ENCODE results near the gene PUS7L.
"Not testable (repeated sequence)": the region's sequence is repeated elsewhere in the genome, so short reads cannot be mapped to it uniquely, and the experiment has no call there.

The PUS7L gene

DNA sequence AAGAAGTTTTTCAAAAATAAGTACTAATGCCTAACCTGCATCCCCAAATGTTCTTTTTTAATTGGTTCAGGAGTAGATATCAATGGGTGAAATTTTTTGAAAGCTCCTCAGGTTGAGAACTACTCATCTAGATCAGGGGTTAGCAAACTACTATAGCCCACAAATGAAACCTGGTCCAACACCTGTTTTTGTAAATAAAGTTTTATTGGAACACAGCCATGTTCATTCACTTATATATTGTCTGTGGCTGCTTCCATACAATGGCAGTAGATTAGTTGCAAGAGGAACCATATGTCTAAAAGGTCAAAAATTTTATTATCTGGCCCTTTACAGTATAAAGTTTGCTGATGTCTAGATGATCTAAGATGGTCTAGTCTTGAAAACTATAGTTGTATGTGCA is 13.8 kb downstream of the PUS7L start:
- no peak for DNase-seq

- DNase-seq = peak; percentile 84
Measured at GRCh38 chr12:43742106-43742505, 16.5 kb downstream of the PUS7L start.

GRCh38 chr12:43740511-43741100 is 18.0 kb downstream of the PUS7L start:
- DNase-seq = peak; percentile 39

DNA sequence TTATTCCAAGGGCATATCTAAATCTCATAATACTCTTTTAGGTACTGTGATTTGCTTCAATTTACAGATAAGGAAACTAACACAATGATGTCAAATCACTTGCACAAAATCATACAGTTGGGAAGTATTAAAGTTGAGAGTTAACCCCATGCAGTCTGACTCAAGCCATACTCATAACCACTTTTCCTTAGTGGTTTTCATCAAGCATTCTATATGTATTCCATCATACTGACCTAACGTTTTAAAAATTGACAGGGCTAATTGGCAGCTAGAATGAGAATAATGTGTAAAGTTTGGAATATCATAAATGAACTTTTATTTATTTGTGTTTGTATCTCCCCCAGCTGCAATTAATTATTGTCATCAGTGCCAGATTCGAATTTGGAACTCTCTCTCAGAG is 20.9 kb downstream of the PUS7L start:
- DNase-seq = peak; percentile 78

DNA sequence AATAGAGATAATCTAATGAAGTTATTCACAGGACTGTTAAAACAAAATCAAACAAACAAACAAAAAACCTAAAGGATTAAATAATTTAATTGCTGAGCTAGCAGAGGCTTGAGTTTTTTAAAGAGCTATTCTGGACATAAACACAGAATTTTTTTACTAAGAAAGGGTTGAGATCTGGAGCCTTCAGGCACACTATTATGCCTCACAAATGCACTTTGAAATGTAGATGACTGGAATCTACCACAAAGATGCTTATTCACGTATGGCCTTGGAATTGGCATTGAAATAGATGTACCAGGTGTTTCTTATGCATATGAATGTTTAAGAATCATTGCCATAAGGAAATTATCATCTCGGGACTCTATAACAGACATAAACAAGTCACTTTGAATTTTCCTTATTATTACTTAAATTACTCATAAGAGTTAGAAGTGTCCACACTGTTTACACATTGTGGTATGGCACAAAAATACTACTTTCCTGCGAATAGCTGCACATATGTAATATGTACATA is 21.6 kb downstream of the PUS7L start:
- DNase-seq = peak; percentile 18

DNA sequence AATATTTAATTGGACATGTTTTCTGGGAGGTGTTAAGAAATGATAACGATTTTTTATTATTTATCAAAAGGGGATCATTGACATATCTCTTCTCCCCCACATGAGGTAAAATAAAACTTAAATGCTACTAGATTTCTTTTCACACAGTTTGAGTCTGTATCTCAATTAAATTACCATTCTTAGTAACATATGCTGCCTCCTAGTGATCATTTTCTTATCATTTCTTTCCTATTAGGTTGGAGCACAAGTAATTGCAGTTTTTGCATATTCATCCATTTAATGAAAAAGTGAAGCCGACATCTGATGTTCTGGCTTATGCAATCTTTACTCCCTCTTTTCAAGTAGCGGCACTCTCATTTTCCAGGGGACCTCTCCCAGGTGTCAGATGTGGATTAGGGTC is 24.9 kb downstream of the PUS7L start:
- no peak for DNase-seq

DNA sequence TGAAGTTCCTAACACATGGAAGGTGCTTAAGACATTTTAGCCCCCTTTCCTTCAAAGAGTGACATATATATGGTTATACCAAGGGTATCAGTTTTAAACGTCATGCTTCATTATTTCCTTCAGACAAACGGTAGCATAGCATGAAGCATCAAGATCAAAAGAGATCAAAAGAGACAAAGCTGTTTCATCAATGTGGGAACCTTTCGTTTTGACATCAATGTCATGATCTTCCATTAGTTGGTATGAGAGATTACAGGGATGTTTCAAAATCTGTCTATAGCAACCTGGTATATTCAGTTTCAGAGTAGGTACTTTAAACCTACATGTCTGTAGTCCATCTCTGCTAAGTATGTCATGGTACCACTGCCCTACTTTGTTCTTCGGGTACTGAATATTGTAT is 28.3 kb downstream of the PUS7L start:
- no peak for DNase-seq

GRCh38 chr12:43728698-43729097 is 29.9 kb downstream of the PUS7L start:
- no peak for DNase-seq

- DNase-seq = no peak
Measured at GRCh38 chr12:43728117-43728516, 30.5 kb downstream of the PUS7L start.

DNA sequence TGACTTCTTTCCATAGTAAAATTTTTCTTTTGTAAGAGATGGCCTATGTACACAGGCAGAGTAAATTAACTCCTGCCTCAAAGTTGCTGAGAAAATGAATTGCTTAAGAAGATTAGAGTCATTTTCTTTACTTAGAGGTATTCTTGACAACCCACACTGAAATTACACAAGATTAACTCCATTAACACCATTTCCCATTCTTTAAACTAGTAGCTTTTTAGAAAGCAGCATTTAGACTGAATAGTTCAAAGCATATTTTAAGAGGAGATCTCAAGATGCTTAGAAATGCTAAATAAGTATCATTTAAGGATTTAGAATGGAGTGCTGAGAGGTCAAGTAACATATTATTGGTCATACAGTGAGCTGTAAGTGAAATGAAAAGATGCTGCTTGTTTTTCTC is 35.5 kb downstream of the PUS7L start:
- no peak for DNase-seq

DNA sequence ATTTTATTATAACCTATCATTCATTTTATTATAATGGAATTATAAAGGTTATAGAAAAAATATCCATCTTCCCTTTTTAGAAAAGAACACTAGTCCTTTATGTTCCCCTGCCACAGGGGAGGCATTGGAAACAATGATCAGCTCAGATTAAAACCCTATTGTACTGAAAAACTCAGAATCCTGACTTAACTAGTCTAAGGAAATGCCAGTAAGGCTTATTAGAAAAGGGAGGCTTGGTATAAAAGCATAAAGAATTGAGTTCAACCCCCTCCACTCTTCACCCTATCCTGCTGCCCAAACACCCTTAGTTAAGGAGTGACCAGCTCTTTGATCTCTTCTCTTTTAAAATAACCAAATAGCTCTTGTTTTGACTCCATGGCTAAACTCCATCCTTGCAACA is 36.0 kb downstream of the PUS7L start:
- no peak for DNase-seq

GRCh38 chr12:43711348-43711747 is 47.2 kb downstream of the PUS7L start:
- DNase-seq = no peak

DNA sequence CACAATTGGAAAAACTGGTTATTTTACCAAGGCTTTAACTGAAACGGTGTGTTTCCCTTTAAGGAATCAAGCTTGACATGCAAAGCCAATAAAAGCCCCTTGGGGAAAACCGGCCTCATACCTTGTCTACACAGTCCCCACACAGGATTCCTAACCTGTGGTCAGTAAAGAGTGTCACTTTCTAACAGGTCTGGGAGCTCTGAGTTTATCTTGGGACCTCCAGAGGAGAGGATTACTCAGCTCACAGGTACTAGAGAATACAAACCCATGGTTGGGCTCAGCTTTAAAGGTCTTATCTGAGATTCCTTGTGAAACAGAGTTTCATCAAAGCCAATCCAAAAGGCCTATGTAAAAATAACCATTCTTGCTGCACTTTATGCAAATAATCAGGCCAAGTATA is 54.8 kb downstream of the PUS7L start:
- DNase-seq = not testable (repeated sequence)

- DNase-seq = not testable (repeated sequence)
Measured at GRCh38 chr12:43701194-43701593, 57.4 kb downstream of the PUS7L start.

- no peak for DNase-seq
Measured at GRCh38 chr12:43696154-43696553, 62.4 kb downstream of the PUS7L start.

GRCh38 chr12:43694879-43695278 is 63.7 kb downstream of the PUS7L start:
- no peak for DNase-seq

DNA sequence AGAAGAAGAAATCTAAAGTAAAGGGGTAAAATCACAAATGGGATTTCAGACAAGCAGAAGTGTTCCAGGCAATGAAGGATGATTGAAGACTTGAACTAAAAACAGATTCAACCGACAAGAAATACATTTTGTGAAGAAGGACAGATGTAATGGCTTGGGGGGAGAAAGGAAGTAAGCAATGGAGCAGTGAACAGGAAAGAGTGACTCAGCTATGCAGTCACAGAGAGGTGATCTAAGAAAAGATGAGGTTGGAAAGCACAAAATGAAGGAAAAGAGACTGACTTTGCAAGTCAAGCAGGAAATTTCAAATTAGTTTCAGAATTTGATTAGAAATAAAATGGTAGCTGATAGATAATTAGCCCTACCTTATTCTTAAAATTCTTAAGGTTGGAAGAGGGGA is 66.5 kb downstream of the PUS7L start:
- DNase-seq = peak; percentile 34

DNA sequence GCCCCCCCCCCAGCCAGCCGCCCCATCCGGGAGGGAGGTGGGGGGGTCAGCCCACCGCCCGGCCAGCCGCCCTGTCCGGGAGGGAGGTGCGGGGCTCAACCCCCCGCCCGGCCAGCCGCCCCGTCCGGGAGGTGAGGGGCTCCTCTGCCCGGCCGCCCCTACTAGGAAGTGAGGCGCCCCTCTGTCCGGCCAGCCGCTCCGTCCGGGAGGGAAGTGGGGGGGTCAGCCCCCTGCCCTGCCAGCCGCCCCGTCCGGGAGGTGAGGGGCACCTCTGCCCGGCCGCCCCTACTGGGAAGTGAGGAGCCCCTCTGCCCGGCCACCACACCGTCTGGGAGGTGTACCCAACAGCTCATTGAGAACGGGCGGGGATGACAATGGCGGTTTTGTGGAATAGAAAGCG is 73.1 kb downstream of the PUS7L start:
- DNase-seq = not testable (repeated sequence)

- no peak for DNase-seq
Measured at GRCh38 chr12:43676183-43676813, 82.3 kb downstream of the PUS7L start.

DNA sequence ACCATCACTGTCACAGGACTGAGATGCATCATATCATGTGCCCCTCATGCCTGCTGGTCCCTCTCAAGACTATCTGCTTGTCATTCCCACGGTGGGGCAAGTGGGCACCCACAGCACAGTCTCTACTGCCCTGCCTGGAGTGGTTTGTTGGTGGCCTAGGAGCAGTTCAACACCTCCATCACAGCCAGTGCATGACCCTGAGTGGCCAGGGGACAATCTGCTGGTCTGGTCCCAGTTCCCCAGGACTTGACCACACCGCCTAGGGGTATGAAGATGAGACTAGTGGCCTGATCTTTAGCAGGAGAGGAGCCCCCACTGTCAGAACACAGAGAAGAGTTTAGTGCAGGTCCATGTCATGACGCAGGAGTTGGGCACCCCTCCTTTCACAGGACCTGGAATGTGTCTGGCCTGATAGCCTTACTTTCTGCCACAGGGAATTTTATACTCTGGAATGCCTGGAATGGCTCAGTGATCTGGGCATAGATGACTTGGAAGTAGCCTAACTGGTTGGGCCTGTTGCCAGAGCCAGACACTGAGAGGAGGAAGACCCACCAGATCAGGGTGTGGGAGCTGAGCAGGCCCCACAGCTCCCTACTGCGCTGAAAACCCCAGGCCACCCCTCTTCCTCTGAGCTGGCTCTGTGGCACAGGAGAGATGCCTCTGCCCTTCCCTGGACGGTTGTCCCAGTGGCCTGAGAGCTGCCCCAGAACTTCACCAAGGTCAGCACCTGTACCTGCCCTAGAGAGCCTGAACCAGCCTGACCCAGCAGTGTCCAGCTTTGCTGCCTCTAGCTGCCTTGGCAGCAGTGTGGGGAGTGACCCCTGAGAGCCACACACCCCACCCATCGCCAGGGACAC is 83.3 kb downstream of the PUS7L start:
- DNase-seq = peak; percentile 32

- DNase-seq = no peak
Measured at GRCh38 chr12:43669373-43669772, 89.2 kb downstream of the PUS7L start.

Measured in fibroblast of skin of abdomen (primary cell).